Astrocyte (in vitro differentiated cells and primary cell): ENCODE measurements around the gene C10orf53. TPM values are rescaled to one million over a fixed set of nuclear protein-coding genes. Genes with fewer than 3 reads are reported as not detected.

Source experiments
- DNase-seq: peaks from one replicate; pipeline ENCODE4 v3.0.0-alpha.2; 2010; ENCODE audit warnings: low read depth
- FAIRE-seq: peaks from 2 replicates; lab custom pipeline; 2011; peaks lifted over from hg19 to GRCh38; lab: Jason Lieb, UNC
- H2AFZ ChIP-seq: 2 replicates; pipeline ENCODE4 v1.6.0; 2012; ENCODE audit warnings: low read depth, low read length, inconsistent platforms
- H3K27ac ChIP-seq: 2 replicates; pipeline ENCODE4 v1.5.1; 2011; ENCODE audit warnings: low read depth, low read length, inconsistent platforms
- H3K27me3 ChIP-seq: 2 replicates; pipeline ENCODE4 v1.6.0; 2011; ENCODE audit warnings: low read length, inconsistent platforms; ENCODE audit not compliant: insufficient read depth
- H3K36me3 ChIP-seq: 2 replicates; pipeline ENCODE4 v1.5.1; 2011; ENCODE audit warnings: low read length, inconsistent platforms; ENCODE audit not compliant: insufficient read depth
- H3K4me1 ChIP-seq: 2 replicates; pipeline ENCODE4 v1.5.1; 2011; ENCODE audit warnings: low read length, inconsistent platforms; ENCODE audit not compliant: insufficient read depth
- H3K4me2 ChIP-seq: 2 replicates; pipeline ENCODE4 v1.6.0; 2012; ENCODE audit warnings: low read length, inconsistent platforms
- H3K4me3 ChIP-seq: 2 replicates; pipeline ENCODE4 v1.5.1; 2011; ENCODE audit warnings: low read depth, mild to moderate bottlenecking, low read length, inconsistent platforms; ENCODE audit not compliant: insufficient read depth
- H3K79me2 ChIP-seq: 2 replicates; pipeline ENCODE4 v1.6.0; 2012; ENCODE audit warnings: mild to moderate bottlenecking, low read length, inconsistent platforms; ENCODE audit not compliant: insufficient read depth
- H3K9ac ChIP-seq: 2 replicates; pipeline ENCODE4 v1.6.0; 2012; ENCODE audit warnings: mild to moderate bottlenecking, low read length, inconsistent platforms
- H3K9me3 ChIP-seq: 2 replicates; pipeline ENCODE4 v1.5.1; 2012; ENCODE audit warnings: low read depth, mild to moderate bottlenecking, low read length, inconsistent platforms; ENCODE audit not compliant: insufficient read depth
- H4K20me1 ChIP-seq: 2 replicates; pipeline ENCODE4 v1.6.0; 2012; ENCODE audit warnings: low read length, inconsistent platforms; ENCODE audit not compliant: insufficient read depth
- H3K27ac Mint-ChIP-seq: one replicate; pipeline ENCODE4 v1.8.0; 2021; ENCODE audit warnings: mild to moderate bottlenecking, mixed read lengths; ENCODE audit not compliant: unreplicated experiment
- H3K27me3 Mint-ChIP-seq: one replicate; pipeline ENCODE4 v1.8.0; 2021; ENCODE audit warnings: low read depth, mixed read lengths; ENCODE audit not compliant: unreplicated experiment
- H3K36me3 Mint-ChIP-seq: one replicate; pipeline ENCODE4 v1.8.0; 2021; ENCODE audit warnings: low read depth, mixed read lengths; ENCODE audit not compliant: unreplicated experiment
- H3K4me1 Mint-ChIP-seq: one replicate; pipeline ENCODE4 v1.8.0; 2021; ENCODE audit warnings: low read depth, mixed read lengths; ENCODE audit not compliant: unreplicated experiment
- H3K4me3 Mint-ChIP-seq: one replicate; pipeline ENCODE4 v1.8.0; 2021; ENCODE audit warnings: mild to moderate bottlenecking, moderate library complexity, mixed read lengths; ENCODE audit not compliant: unreplicated experiment
- H3K9me3 Mint-ChIP-seq: one replicate; pipeline ENCODE4 v1.8.0; 2021; ENCODE audit warnings: mild to moderate bottlenecking, mixed read lengths; ENCODE audit not compliant: unreplicated experiment
- CTCF ChIP-seq: IDR thresholded peaks from 2 replicates; pipeline ENCODE4 v1.5.1; 2011; ENCODE audit warnings: low read depth, mild to moderate bottlenecking, inconsistent platforms, low read length, moderate library complexity; ENCODE audit not compliant: insufficient read depth
- EZH2 ChIP-seq: IDR thresholded peaks from 2 replicates; pipeline ENCODE4 v1.6.1; 2012; ENCODE audit warnings: mild to moderate bottlenecking, low read length, inconsistent platforms; ENCODE audit not compliant: insufficient read depth
- total RNA-seq: library from RNA; stranded (reverse); gene quantifications from 2 replicates; pipeline ENCODE4 v1.2.1, GENCODE V29; 2021

C10orf53 gene
- total RNA-seq, 1 donor from 2014 or later, result not detected

GRCh38 chr10:49643241-49644034, 36.0 kb upstream of the C10orf53 start:
- no peaks in the 10 kb centered on the region for H3K36me3 ChIP-seq
- Mint-ChIP-seq H3K36me3 (peaks cover 2% of the 10 kb centered on the region), H3K27me3 (peaks cover 65% of the 10 kb centered on the region), H3K27ac (no peak overlapping the region), H3K4me1 (no peaks in the 10 kb centered on the region), H3K4me3 (no peak overlapping the region), H3K9me3 (peaks cover 7% of the 10 kb centered on the region)
- H2AFZ ChIP-seq, result no peak overlapping the region
- H4K20me1 ChIP-seq, result no peaks in the 10 kb centered on the region
- FAIRE-seq (no peak), DNase-seq (no peak)
- no peaks in the 10 kb centered on the region for H3K9me3 ChIP-seq
- no peak overlapping the region for H3K4me3 ChIP-seq
- H3K27me3 ChIP-seq, result no peaks in the 10 kb centered on the region
- no peak overlapping the region for H3K9ac ChIP-seq
- TF ChIP-seq CTCF (no peak), EZH2 (no peak)
- H3K4me2 ChIP-seq, result no peak overlapping the region
- H3K27ac ChIP-seq, result no peak overlapping the region
- no peaks in the 10 kb centered on the region for H3K4me1 ChIP-seq
- H3K79me2 ChIP-seq, result no peaks in the 10 kb centered on the region

DNA sequence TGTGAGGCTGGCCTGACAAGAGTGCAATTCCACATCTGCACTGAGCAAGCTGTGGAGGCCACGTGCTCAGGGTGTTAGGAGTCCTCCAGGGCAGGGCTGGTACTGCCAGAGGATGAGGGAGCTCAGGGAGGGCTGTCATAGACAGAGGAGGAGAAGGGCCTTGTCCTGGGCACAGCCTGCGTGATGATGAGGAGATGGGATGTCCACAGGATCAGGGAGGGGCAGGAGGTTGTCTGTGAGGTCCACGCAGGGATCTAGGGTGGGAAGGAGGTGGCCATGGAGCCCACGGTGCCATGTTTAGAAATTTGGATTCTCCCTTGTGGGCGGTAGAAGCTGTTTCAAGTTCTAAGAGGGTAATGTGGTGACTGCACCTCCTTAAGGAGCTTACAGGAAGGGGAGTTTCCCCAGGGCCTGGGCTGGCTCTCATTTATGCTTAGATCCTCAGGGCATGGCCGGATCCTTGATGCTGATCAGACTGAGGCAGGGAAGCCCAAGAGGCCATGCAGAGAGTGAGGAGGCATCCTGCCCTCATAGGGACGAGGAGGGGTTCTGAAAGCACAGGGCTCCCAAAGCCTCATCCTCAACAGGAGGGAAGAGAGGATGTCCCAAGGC, 35.3 kb upstream of the C10orf53 start:
- no peak for FAIRE-seq
- peaks cover 3% of the 10 kb centered on the region for H3K27me3 ChIP-seq
- H3K4me3 Mint-ChIP-seq, result no peak overlapping the region
- no peak for DNase-seq
- no peak overlapping the region for H3K9ac ChIP-seq
- H3K36me3 Mint-ChIP-seq, result peaks cover 2% of the 10 kb centered on the region
- no peak overlapping the region for H3K27ac Mint-ChIP-seq
- H2AFZ ChIP-seq, result no peak overlapping the region
- H3K27me3 Mint-ChIP-seq, result peaks cover 69% of the 10 kb centered on the region
- H3K9me3 Mint-ChIP-seq, result peaks cover 7% of the 10 kb centered on the region
- H3K4me2 ChIP-seq, result no peak overlapping the region
- H3K9me3 ChIP-seq, result no peaks in the 10 kb centered on the region
- H3K36me3 ChIP-seq, result no peaks in the 10 kb centered on the region
- no peak for TF ChIP-seq CTCF
- TF ChIP-seq EZH2, result no peak
- H4K20me1 ChIP-seq, result no peaks in the 10 kb centered on the region
- H3K27ac ChIP-seq, result no peak overlapping the region
- H3K4me3 ChIP-seq, result no peak overlapping the region
- no peaks in the 10 kb centered on the region for H3K4me1 ChIP-seq
- H3K4me1 Mint-ChIP-seq, result no peaks in the 10 kb centered on the region
- no peaks in the 10 kb centered on the region for H3K79me2 ChIP-seq

DNA sequence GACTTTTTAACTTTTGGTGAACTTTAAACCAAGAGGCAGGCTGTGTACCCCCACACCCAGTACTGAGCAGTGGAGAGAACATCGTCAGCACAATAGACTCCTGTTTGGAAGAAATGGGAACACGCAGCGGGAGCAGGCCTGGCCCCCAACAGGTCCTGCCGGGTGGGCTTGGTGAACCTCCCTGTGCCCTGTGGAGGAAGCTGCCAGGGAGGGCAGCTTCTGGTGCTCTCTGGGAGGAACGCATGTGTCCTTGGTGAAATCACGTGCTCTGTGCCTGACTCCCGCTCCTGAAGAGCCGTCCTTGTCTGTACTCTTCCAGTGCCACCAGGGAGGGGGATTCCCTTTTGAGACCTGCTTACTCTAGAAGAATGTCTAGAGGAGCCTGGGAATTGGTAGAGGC, 34.0 kb upstream of the C10orf53 start:
- TF ChIP-seq CTCF, result no peak
- no peak for TF ChIP-seq EZH2
- Mint-ChIP-seq H3K36me3 (peaks cover 2% of the 10 kb centered on the region), H3K9me3 (peaks cover 7% of the 10 kb centered on the region), H3K4me1 (no peaks in the 10 kb centered on the region), H3K4me3 (no peak overlapping the region), H3K27me3 (peaks cover 73% of the 10 kb centered on the region), H3K27ac (no peak overlapping the region)
- no peaks in the 10 kb centered on the region for H3K4me1 ChIP-seq
- no peaks in the 10 kb centered on the region for H3K79me2 ChIP-seq
- H3K4me3 ChIP-seq, result no peak overlapping the region
- H3K27me3 ChIP-seq, result peaks cover 3% of the 10 kb centered on the region
- H2AFZ ChIP-seq, result no peak overlapping the region
- H3K36me3 ChIP-seq, result no peaks in the 10 kb centered on the region
- no peaks in the 10 kb centered on the region for H3K9me3 ChIP-seq
- no peak overlapping the region for H3K4me2 ChIP-seq
- DNase-seq (no peak), FAIRE-seq (no peak)
- H3K27ac ChIP-seq, result no peak overlapping the region
- no peak overlapping the region for H3K9ac ChIP-seq
- no peaks in the 10 kb centered on the region for H4K20me1 ChIP-seq
